ENCODE data around the gene NGF. TPM values are rescaled to one million over a fixed set of nuclear protein-coding genes. Genes with fewer than 3 reads are reported as not detected.

Gene NGF
- total RNA-seq, 4 donors from 2014 or later, result 2.8 to 4.0 (median 3.2) TPM; not detected in 1

GRCh38 chr1:115241309-115241708 is 96.7 kb downstream of the NGF start:
- TF ChIP-seq CTCF (IDR thresholded peaks at IDR 0.05), result no peak
- no peak for TF ChIP-seq POLR2A (IDR thresholded peaks at IDR 0.05)

GRCh38 chr1:115240297-115240696 is 97.8 kb downstream of the NGF start:
- H3K9me3 ChIP-seq, result no peaks in the 10 kb centered on the region
- no peaks in the 10 kb centered on the region for H3K36me3 ChIP-seq
- no peaks in the 10 kb centered on the region for H3K27me3 ChIP-seq
- no peaks in the 10 kb centered on the region for H3K4me1 ChIP-seq
- TF ChIP-seq POLR2A (IDR thresholded peaks at IDR 0.05) (no peak), CTCF (IDR thresholded peaks at IDR 0.05) (no peak)
- 80 to 89% methylated on average over 3 of the region's 3 CpGs for WGBS, 2 donors
- no peak for DNase-seq
- no peak overlapping the region for H3K4me3 ChIP-seq (replicated peaks in 1 of 3)
- intact Hi-C loops (cut with DNase I), result no loop called here
- H3K27ac ChIP-seq, result no peak overlapping the region

More at GRCh38 chr1:115241309-115241708, 96.7 kb downstream of the NGF start:
- no peak for DNase-seq
- Histone ChIP-seq H3K4me1 (no peaks in the 10 kb centered on the region), H3K4me3 (replicated peaks in 1 of 3) (no peak overlapping the region), H3K27ac (no peak overlapping the region), H3K9me3 (no peaks in the 10 kb centered on the region), H3K36me3 (no peaks in the 10 kb centered on the region), H3K27me3 (no peaks in the 10 kb centered on the region)
- 93 to 97% methylated on average over 1 of the region's 1 CpG for WGBS, 2 donors
- intact Hi-C loops (cut with DNase I), result no loop called here

- DNase-seq, result no peak
- no peaks in the 10 kb centered on the region for H3K27me3 ChIP-seq
- no peak overlapping the region for H3K27ac ChIP-seq
- no peaks in the 10 kb centered on the region for H3K36me3 ChIP-seq
- intact Hi-C loops (cut with DNase I), result no loop called here
- no peak overlapping the region for H3K4me3 ChIP-seq (replicated peaks in 1 of 3)
- no peaks in the 10 kb centered on the region for H3K9me3 ChIP-seq
- no peaks in the 10 kb centered on the region for H3K4me1 ChIP-seq
- TF ChIP-seq CTCF (IDR thresholded peaks at IDR 0.05), result no peak
- TF ChIP-seq POLR2A (IDR thresholded peaks at IDR 0.05), result no peak
- whole genome bisulfite sequencing, 2 donors, result 77 to 92% methylated on average over 1 of the region's 1 CpG
Observed at GRCh38 chr1:115239426-115239825, 98.6 kb downstream of the NGF start.

- Histone ChIP-seq H3K36me3 (no peaks in the 10 kb centered on the region), H3K9me3 (no peaks in the 10 kb centered on the region), H3K4me1 (no peaks in the 10 kb centered on the region), H3K4me3 (replicated peaks in 1 of 3) (no peak overlapping the region), H3K27me3 (no peaks in the 10 kb centered on the region), H3K27ac (no peak overlapping the region)
- intact Hi-C loops (cut with DNase I), result no loop called here
- TF ChIP-seq POLR2A (IDR thresholded peaks at IDR 0.05) (no peak), CTCF (IDR thresholded peaks at IDR 0.05) (no peak)
- DNase-seq, result no peak
Observed at GRCh38 chr1:115239148-115239422, 99.0 kb downstream of the NGF start.

- no peak for TF ChIP-seq POLR2A (IDR thresholded peaks at IDR 0.05)
- TF ChIP-seq CTCF (IDR thresholded peaks at IDR 0.05), result no peak
- Histone ChIP-seq H3K9me3 (no peaks in the 10 kb centered on the region), H3K4me1 (no peaks in the 10 kb centered on the region), H3K36me3 (no peaks in the 10 kb centered on the region), H3K4me3 (replicated peaks in 1 of 3) (no peak overlapping the region), H3K27me3 (no peaks in the 10 kb centered on the region), H3K27ac (no peak overlapping the region)
- intact Hi-C loops (cut with DNase I), result no loop called here
- WGBS, 2 donors, result 91% methylated on average over 5 of the region's 5 CpGs
- no peak for DNase-seq
Observed at GRCh38 chr1:115238336-115239147, 99.5 kb downstream of the NGF start.

Measured in thyroid gland (tissue), 4 donors.